CD4-positive, alpha-beta T cell treated with Interleukin-10 for 1 hour (primary cell): ENCODE results near the gene FBXL17.
"Not testable (repeated sequence)": the region's sequence is repeated elsewhere in the genome, so short reads cannot be mapped to it uniquely, and the experiment has no call there.

Experiments used
- DNase-seq: peaks from one replicate; pipeline ENCODE4 v3.0.0-alpha.2; 2020

FBXL17 gene

GRCh38 chr5:108381954-108382783 is at the start of gene FBXL17:
Gene FBXL17 (minus strand): TSS chr5:108382098.
- peak; percentile 93 for DNase-seq

- no peak for DNase-seq
Observed at GRCh38 chr5:108430931-108431608, 49.2 kb upstream of the FBXL17 start.

- DNase-seq: no peak
Observed at GRCh38 chr5:108421713-108422112, 39.8 kb upstream of the FBXL17 start.

- no peak for DNase-seq
Observed at GRCh38 chr5:108420755-108421154, 38.9 kb upstream of the FBXL17 start.

GRCh38 chr5:108420158-108420557 is 38.3 kb upstream of the FBXL17 start:
- no peak for DNase-seq

- no peak for DNase-seq
Observed at GRCh38 chr5:108418197-108418596, 36.3 kb upstream of the FBXL17 start.

- DNase-seq: no peak
Observed at GRCh38 chr5:108417166-108417670, 35.3 kb upstream of the FBXL17 start.

- DNase-seq: no peak
Observed at GRCh38 chr5:108415726-108416125, 33.8 kb upstream of the FBXL17 start.

- no peak for DNase-seq
Observed at GRCh38 chr5:108409786-108410185, 27.9 kb upstream of the FBXL17 start.

- not testable (repeated sequence) for DNase-seq
Observed at GRCh38 chr5:108405201-108405600, 23.3 kb upstream of the FBXL17 start.

- DNase-seq: no peak
Observed at GRCh38 chr5:108398964-108399363, 17.1 kb upstream of the FBXL17 start.

- DNase-seq: not testable (repeated sequence)
Observed at GRCh38 chr5:108396837-108397236, 14.9 kb upstream of the FBXL17 start.

GRCh38 chr5:108387758-108388157 is 5.9 kb upstream of the FBXL17 start:
- DNase-seq: no peak

GRCh38 chr5:108386345-108387061 is 4.6 kb upstream of the FBXL17 start:
- no peak for DNase-seq

- DNase-seq: no peak
Observed at GRCh38 chr5:108384741-108385140, 2.8 kb upstream of the FBXL17 start.

- peak; percentile 43 for DNase-seq
Observed at GRCh38 chr5:108382784-108383330, 959 bp upstream of the FBXL17 start.

- DNase-seq: peak; percentile 79
Observed at GRCh38 chr5:108381350-108381953, 446 bp downstream of the FBXL17 start.

- DNase-seq: peak; percentile 62
Observed at GRCh38 chr5:108380531-108381349, 1.2 kb downstream of the FBXL17 start.

GRCh38 chr5:108379722-108380530 is 2.0 kb downstream of the FBXL17 start:
- DNase-seq: peak; percentile 15

GRCh38 chr5:108375768-108376167 is 6.1 kb downstream of the FBXL17 start:
- DNase-seq: no peak

- DNase-seq: no peak
Observed at GRCh38 chr5:108373426-108373825, 8.5 kb downstream of the FBXL17 start.
